Thyroid gland (tissue), 4 donors: ENCODE data around the gene METTL2B.
"Not testable (repeated sequence)": the region's sequence is repeated elsewhere in the genome, so short reads cannot be mapped to it uniquely, and the experiment has no call there.

ENCODE experiments used
- POLR2A ChIP-seq, 2 donors: fragments of 450-650 bp; IDR thresholded peaks; one replicate each; pipeline ENCODE4 v1.6.1; 2017; ENCODE audit warnings: antibody characterized with exemption in 2 of 2, mild to moderate bottlenecking in 2 of 2, moderate library complexity in 1 of 2
- TF ChIP-seq, protein P1 (sequence below), 6 experiments: fragments of 200-600 bp in 3 of 6; fragments of 450-650 bp in 3 of 6; sonication (generic) in 3 of 6; IDR thresholded peaks; one replicate each; pipeline ENCODE4 v1.5.1; 2016 to 2019; ENCODE audit warnings: antibody characterized with exemption in 6 of 6, mild to moderate bottlenecking in 2 of 6, inconsistent platforms in 1 of 6, moderate library complexity in 1 of 6

DNA sequence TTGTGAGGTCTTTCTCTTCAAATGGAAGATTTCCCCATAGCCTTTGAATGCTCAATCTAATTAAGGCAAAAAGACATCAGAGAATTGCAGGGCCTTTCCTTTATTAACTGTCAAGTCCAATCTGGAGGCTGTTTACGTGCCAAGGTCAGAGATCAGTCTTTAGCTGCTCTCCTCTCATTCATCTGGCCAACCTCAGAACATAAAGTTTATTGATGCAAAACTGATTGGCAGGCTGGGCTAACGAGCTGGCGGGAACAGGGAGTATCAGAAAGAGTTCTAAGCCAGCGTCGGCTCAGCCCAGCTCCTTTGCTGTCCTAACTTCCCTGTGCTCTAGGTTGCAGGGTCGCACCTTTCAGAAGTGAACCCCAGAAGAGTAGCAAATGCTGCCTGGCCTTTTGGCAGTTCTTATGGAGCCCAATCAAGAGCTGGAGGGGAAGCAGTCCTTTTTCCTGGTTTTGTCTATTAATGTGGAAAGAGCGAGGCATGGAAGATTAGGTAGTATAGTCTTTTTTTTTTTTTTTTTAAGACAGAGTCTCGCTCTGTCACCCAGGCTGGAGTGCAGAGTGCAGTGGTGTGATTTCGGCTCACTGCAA lies 47.5 kb downstream of the METTL2B start:
- TF ChIP-seq, protein P1, sequence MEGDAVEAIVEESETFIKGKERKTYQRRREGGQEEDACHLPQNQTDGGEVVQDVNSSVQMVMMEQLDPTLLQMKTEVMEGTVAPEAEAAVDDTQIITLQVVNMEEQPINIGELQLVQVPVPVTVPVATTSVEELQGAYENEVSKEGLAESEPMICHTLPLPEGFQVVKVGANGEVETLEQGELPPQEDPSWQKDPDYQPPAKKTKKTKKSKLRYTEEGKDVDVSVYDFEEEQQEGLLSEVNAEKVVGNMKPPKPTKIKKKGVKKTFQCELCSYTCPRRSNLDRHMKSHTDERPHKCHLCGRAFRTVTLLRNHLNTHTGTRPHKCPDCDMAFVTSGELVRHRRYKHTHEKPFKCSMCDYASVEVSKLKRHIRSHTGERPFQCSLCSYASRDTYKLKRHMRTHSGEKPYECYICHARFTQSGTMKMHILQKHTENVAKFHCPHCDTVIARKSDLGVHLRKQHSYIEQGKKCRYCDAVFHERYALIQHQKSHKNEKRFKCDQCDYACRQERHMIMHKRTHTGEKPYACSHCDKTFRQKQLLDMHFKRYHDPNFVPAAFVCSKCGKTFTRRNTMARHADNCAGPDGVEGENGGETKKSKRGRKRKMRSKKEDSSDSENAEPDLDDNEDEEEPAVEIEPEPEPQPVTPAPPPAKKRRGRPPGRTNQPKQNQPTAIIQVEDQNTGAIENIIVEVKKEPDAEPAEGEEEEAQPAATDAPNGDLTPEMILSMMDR (IDR thresholded peaks at IDR 0.05), result not testable (repeated sequence)
- not testable (repeated sequence) for TF ChIP-seq POLR2A (IDR thresholded peaks at IDR 0.05)
